ENCODE measurements around the gene L1CAM.

The L1CAM gene

GRCh38 chrX:153813161-153813560 lies 72.8 kb downstream of the L1CAM start:
- peaks cover 39% of the 10 kb centered on the region for H3K27me3 Mint-ChIP-seq
- peaks cover 18% of the 10 kb centered on the region for H3K4me1 Mint-ChIP-seq
- H3K36me3 Mint-ChIP-seq: no peaks in the 10 kb centered on the region
- no peak overlapping the region for H3K4me3 Mint-ChIP-seq
- no peaks in the 10 kb centered on the region for H3K9me3 Mint-ChIP-seq
- no peak for ATAC-seq
- H3K27ac Mint-ChIP-seq: no peak overlapping the region

- ATAC-seq: no peak
- peaks cover 17% of the 10 kb centered on the region for H3K4me1 Mint-ChIP-seq
- H3K9me3 Mint-ChIP-seq: no peaks in the 10 kb centered on the region
- H3K36me3 Mint-ChIP-seq: no peaks in the 10 kb centered on the region
- H3K27ac Mint-ChIP-seq: no peak overlapping the region
- H3K27me3 Mint-ChIP-seq: peaks cover 38% of the 10 kb centered on the region
- no peak overlapping the region for H3K4me3 Mint-ChIP-seq
Measured at GRCh38 chrX:153812220-153812619, 73.8 kb downstream of the L1CAM start.
